ENCODE measurements around the gene ADO. TPM values are rescaled to one million over a fixed set of nuclear protein-coding genes. Genes with fewer than 3 reads are reported as not detected.

The ADO gene
- total RNA-seq, 1 donor from 2014 or later: 29.0 TPM

DNA sequence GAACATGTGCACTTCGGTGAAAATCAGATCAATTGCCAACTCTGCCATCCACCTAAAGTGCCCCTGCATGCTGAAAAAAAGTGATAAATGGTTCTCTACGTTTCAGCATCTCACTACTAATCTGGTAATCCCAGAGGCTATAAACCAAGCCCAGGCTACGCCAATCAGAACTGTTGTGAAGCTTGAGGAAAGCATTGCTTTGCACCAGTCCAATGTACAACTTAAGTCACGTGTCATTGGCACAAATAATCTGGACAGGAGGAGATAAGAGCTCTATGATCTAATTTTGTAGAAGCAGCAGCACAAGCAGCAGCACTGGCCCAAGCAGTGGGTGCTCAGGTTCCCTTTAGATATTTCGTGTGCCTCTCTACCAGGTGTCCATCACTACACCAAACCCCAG, 16.1 kb downstream of the ADO start:
- no peak overlapping the region for H3K27ac Mint-ChIP-seq (ENCODE audit: unreplicated experiment)
- Histone ChIP-seq H3K4me3 (ENCODE audit: insufficient read depth, low read depth, low read length) (no peak overlapping the region), H3K4me2 (ENCODE audit: low read length) (no peak overlapping the region), H3K9ac (ENCODE audit: low read length) (no peak overlapping the region), H3K27ac (ENCODE audit: low read depth, low read length) (no peak overlapping the region), H2AFZ (ENCODE audit: low read depth, low read length) (no peak overlapping the region), H3K79me2 (ENCODE audit: insufficient read depth, low read length) (no peaks in the 10 kb centered on the region), H3K9me3 (ENCODE audit: insufficient read depth, low read depth, low read length) (no peaks in the 10 kb centered on the region), H4K20me1 (ENCODE audit: insufficient read depth, low read length) (peaks cover 5% of the 10 kb centered on the region), H3K27me3 (ENCODE audit: insufficient read depth, low read length) (peaks cover 32% of the 10 kb centered on the region), H3K4me1 (ENCODE audit: insufficient read depth, low read length) (peaks cover 18% of the 10 kb centered on the region), H3K36me3 (ENCODE audit: insufficient read depth, low read length) (no peaks in the 10 kb centered on the region)
- TF ChIP-seq, protein P1, sequence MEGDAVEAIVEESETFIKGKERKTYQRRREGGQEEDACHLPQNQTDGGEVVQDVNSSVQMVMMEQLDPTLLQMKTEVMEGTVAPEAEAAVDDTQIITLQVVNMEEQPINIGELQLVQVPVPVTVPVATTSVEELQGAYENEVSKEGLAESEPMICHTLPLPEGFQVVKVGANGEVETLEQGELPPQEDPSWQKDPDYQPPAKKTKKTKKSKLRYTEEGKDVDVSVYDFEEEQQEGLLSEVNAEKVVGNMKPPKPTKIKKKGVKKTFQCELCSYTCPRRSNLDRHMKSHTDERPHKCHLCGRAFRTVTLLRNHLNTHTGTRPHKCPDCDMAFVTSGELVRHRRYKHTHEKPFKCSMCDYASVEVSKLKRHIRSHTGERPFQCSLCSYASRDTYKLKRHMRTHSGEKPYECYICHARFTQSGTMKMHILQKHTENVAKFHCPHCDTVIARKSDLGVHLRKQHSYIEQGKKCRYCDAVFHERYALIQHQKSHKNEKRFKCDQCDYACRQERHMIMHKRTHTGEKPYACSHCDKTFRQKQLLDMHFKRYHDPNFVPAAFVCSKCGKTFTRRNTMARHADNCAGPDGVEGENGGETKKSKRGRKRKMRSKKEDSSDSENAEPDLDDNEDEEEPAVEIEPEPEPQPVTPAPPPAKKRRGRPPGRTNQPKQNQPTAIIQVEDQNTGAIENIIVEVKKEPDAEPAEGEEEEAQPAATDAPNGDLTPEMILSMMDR (IDR thresholded peaks at IDR 0.05; ENCODE audit: insufficient read depth, low read depth, low read length): no peak
- no peak for TF ChIP-seq EZH2 (IDR thresholded peaks at IDR 0.05; ENCODE audit: insufficient read depth, low read length)
- no peaks in the 10 kb centered on the region for H3K9me3 Mint-ChIP-seq (ENCODE audit: unreplicated experiment)
- H3K4me1 Mint-ChIP-seq (ENCODE audit: low read depth, unreplicated experiment): peaks cover 11% of the 10 kb centered on the region
- FAIRE-seq: no peak
- H3K27me3 Mint-ChIP-seq (ENCODE audit: low read depth, unreplicated experiment): peaks cover 30% of the 10 kb centered on the region
- DNase-seq (ENCODE audit: low read depth): no peak
- H3K36me3 Mint-ChIP-seq (ENCODE audit: low read depth, unreplicated experiment): no peaks in the 10 kb centered on the region
- no peak overlapping the region for H3K4me3 Mint-ChIP-seq (ENCODE audit: unreplicated experiment)

DNA sequence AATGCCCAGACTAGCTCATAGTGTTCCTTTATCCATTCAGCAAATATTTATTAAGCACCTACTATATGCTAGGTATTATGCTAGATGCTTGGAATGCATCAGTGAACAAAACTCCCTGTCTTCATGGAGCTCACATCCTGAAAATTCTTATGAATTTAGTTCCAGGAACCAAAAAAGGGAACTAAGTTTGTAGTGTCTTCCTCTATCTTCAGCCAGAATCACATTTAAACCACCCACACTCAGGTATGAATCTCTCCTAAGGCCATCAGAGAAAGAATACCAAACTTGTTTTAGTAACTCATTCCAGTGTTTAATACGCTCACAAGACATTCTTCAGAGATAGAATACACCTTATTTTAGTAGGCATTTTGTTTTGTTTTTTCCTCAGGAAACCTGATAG, 21.8 kb downstream of the ADO start:
- Histone ChIP-seq H3K4me2 (ENCODE audit: low read length) (no peak overlapping the region), H3K36me3 (ENCODE audit: insufficient read depth, low read length) (no peaks in the 10 kb centered on the region), H3K27me3 (ENCODE audit: insufficient read depth, low read length) (peaks cover 6% of the 10 kb centered on the region), H3K9me3 (ENCODE audit: insufficient read depth, low read depth, low read length) (no peaks in the 10 kb centered on the region), H4K20me1 (ENCODE audit: insufficient read depth, low read length) (no peaks in the 10 kb centered on the region), H2AFZ (ENCODE audit: low read depth, low read length) (no peak overlapping the region), H3K27ac (ENCODE audit: low read depth, low read length) (no peak overlapping the region), H3K4me1 (ENCODE audit: insufficient read depth, low read length) (peaks cover 7% of the 10 kb centered on the region), H3K4me3 (ENCODE audit: insufficient read depth, low read depth, low read length) (no peak overlapping the region), H3K79me2 (ENCODE audit: insufficient read depth, low read length) (no peaks in the 10 kb centered on the region), H3K9ac (ENCODE audit: low read length) (no peak overlapping the region)
- Mint-ChIP-seq H3K4me3 (ENCODE audit: unreplicated experiment) (no peak overlapping the region), H3K36me3 (ENCODE audit: low read depth, unreplicated experiment) (no peaks in the 10 kb centered on the region), H3K9me3 (ENCODE audit: unreplicated experiment) (no peaks in the 10 kb centered on the region), H3K4me1 (ENCODE audit: low read depth, unreplicated experiment) (peaks cover 12% of the 10 kb centered on the region), H3K27ac (ENCODE audit: unreplicated experiment) (no peak overlapping the region), H3K27me3 (ENCODE audit: low read depth, unreplicated experiment) (peaks cover 23% of the 10 kb centered on the region)
- no peak for FAIRE-seq
- DNase-seq (ENCODE audit: low read depth): no peak
- TF ChIP-seq EZH2 (IDR thresholded peaks at IDR 0.05; ENCODE audit: insufficient read depth, low read length): no peak
- TF ChIP-seq, protein P1 (IDR thresholded peaks at IDR 0.05; ENCODE audit: insufficient read depth, low read depth, low read length): no peak

DNA sequence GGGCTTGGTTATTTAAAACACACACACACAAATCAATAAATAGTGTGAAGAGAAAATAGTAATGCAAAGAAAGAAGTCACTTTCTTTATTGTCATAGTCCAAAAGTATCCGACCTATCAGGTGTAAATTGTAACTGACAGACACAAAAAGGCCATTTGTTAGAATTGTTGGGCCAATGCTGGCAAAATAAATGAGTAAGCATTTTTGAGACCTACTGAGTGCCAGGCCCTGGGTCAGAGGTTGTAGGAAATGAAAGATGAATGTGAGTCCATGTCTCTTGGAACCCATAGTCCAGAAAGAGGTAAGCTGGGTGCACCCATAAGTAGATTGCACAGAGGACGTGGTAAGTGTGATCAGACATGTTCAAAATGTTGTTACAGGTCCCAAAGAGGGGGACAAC, 25.1 kb downstream of the ADO start:
- no peaks in the 10 kb centered on the region for H4K20me1 ChIP-seq (ENCODE audit: insufficient read depth, low read length)
- H3K9me3 ChIP-seq (ENCODE audit: insufficient read depth, low read depth, low read length): no peaks in the 10 kb centered on the region
- Mint-ChIP-seq H3K36me3 (ENCODE audit: low read depth, unreplicated experiment) (no peaks in the 10 kb centered on the region), H3K4me1 (ENCODE audit: low read depth, unreplicated experiment) (peaks cover 25% of the 10 kb centered on the region), H3K27ac (ENCODE audit: unreplicated experiment) (no peak overlapping the region), H3K27me3 (ENCODE audit: low read depth, unreplicated experiment) (peaks cover 15% of the 10 kb centered on the region), H3K4me3 (ENCODE audit: unreplicated experiment) (no peak overlapping the region), H3K9me3 (ENCODE audit: unreplicated experiment) (no peaks in the 10 kb centered on the region)
- H3K4me3 ChIP-seq (ENCODE audit: insufficient read depth, low read depth, low read length): no peak overlapping the region
- TF ChIP-seq, protein P1 (IDR thresholded peaks at IDR 0.05; ENCODE audit: insufficient read depth, low read depth, low read length): no peak
- no peak for TF ChIP-seq EZH2 (IDR thresholded peaks at IDR 0.05; ENCODE audit: insufficient read depth, low read length)
- H3K9ac ChIP-seq (ENCODE audit: low read length): no peak overlapping the region
- FAIRE-seq (no peak), DNase-seq (ENCODE audit: low read depth) (no peak)
- H3K27me3 ChIP-seq (ENCODE audit: insufficient read depth, low read length): no peaks in the 10 kb centered on the region
- peaks cover 12% of the 10 kb centered on the region for H3K4me1 ChIP-seq (ENCODE audit: insufficient read depth, low read length)
- H3K4me2 ChIP-seq (ENCODE audit: low read length): no peak overlapping the region
- H3K79me2 ChIP-seq (ENCODE audit: insufficient read depth, low read length): no peaks in the 10 kb centered on the region
- no peak overlapping the region for H3K27ac ChIP-seq (ENCODE audit: low read depth, low read length)
- no peak overlapping the region for H2AFZ ChIP-seq (ENCODE audit: low read depth, low read length)
- H3K36me3 ChIP-seq (ENCODE audit: insufficient read depth, low read length): no peaks in the 10 kb centered on the region

Measured in astrocyte (in vitro differentiated cells and primary cell).